Endothelial cell of umbilical vein (primary cell): Measurements from ENCODE around the gene SLC7A8. TPM values are rescaled to one million over a fixed set of nuclear protein-coding genes. Genes with fewer than 3 reads are reported as not detected.

Experiments used
- BruUV-seq: library from RNA; stranded (reverse); fragments of 400-500 nt; replicated peaks from 2 replicates; lab custom pipeline; 2021; lab: Mats Ljungman, UMichigan
- CTCF ChIA-PET: fragments of 300-600, 350-600 bp; sonication (Branson Sonifier 250); formaldehyde crosslinking; loops from one replicate; lab custom pipeline; 2021; ENCODE audit warnings: antibody characterized with exemption, inconsistent platforms; lab: Charles Lee
- POLR2A ChIA-PET: fragments of 300-600, 350-600 bp; sonication (Branson Sonifier 250); formaldehyde crosslinking; loops from one replicate; lab custom pipeline; 2021; ENCODE audit warnings: antibody characterized with exemption, inconsistent platforms; lab: Charles Lee
- DNase-seq: peaks from one replicate; pipeline ENCODE4 v3.0.0-alpha.2; 2011; ENCODE audit warnings: low read depth, low spot score
- FAIRE-seq: peaks from 2 replicates; lab custom pipeline; 2011; peaks lifted over from hg19 to GRCh38; lab: Jason Lieb, UNC
- H2AFZ ChIP-seq: 2 replicates; pipeline ENCODE4 v1.6.0; 2012; ENCODE audit warnings: low read depth, low read length, control low read depth, inconsistent platforms
- H3K27ac ChIP-seq: 2 replicates; pipeline ENCODE4 v1.5.1; 2011; ENCODE audit warnings: low read depth, mild to moderate bottlenecking, control low read depth, low read length, moderate library complexity; ENCODE audit not compliant: insufficient read depth
- H3K27me3 ChIP-seq, 2 experiments: 2 replicates each; pipeline versions ENCODE4 v1.6.0 to v1.6.1; 2011; ENCODE audit warnings: low read length in 2 of 2, mixed read lengths in 1 of 2; ENCODE audit not compliant: control insufficient read depth in 2 of 2, insufficient read depth in 2 of 2
- H3K36me3 ChIP-seq, 2 experiments: 2 replicates in 1 of 2; 3 replicates in 1 of 2; pipeline ENCODE4 v1.5.1; 2011; ENCODE audit warnings: low read length in 2 of 2, mild to moderate bottlenecking in 1 of 2, moderate library complexity in 1 of 2; ENCODE audit not compliant: control insufficient read depth in 2 of 2, insufficient read depth in 2 of 2; ENCODE audit errors: extremely low read depth in 1 of 2
- H3K4me1 ChIP-seq: 3 replicates; pipeline ENCODE4 v1.5.1; 2011; ENCODE audit warnings: mild to moderate bottlenecking, low read length; ENCODE audit not compliant: control insufficient read depth, insufficient read depth; ENCODE audit errors: extremely low read depth
- H3K4me2 ChIP-seq: 2 replicates; pipeline ENCODE4 v1.6.1; 2011; ENCODE audit warnings: low read length, control low read depth, mixed read lengths; ENCODE audit not compliant: insufficient read depth
- H3K4me3 ChIP-seq, 3 experiments: fragments of 200-600 bp in 1 of 3; sonication (generic), shearing (Covaris generic) in 1 of 3; replicated peaks in 1 of 3; 2 replicates each; pipeline ENCODE4 v1.5.1; 2011 to 2016; ENCODE audit warnings: control low read depth in 3 of 3, low read length in 3 of 3, mild to moderate bottlenecking in 2 of 3, inconsistent platforms in 1 of 3, low read depth in 1 of 3, moderate library complexity in 1 of 3; ENCODE audit not compliant: insufficient read depth in 1 of 3
- H3K79me2 ChIP-seq: 2 replicates; pipeline ENCODE4 v1.6.0; 2012; ENCODE audit warnings: low read length, inconsistent platforms; ENCODE audit not compliant: control insufficient read depth, insufficient read depth
- H3K9ac ChIP-seq: replicated peaks from 2 replicates; pipeline ENCODE3; 2011; ENCODE audit warnings: low read length, control low read depth; ENCODE audit not compliant: insufficient read depth; ENCODE audit errors: extremely low read depth
- H3K9me1 ChIP-seq: replicated peaks from 3 replicates; pipeline ENCODE4 v1.6.0; 2011; ENCODE audit warnings: mild to moderate bottlenecking, low read length; ENCODE audit not compliant: control insufficient read depth, insufficient read depth; ENCODE audit errors: extremely low read depth
- H3K9me3 ChIP-seq: replicated peaks from 2 replicates; pipeline ENCODE4 v1.5.1; 2012; ENCODE audit warnings: low read length, inconsistent platforms; ENCODE audit not compliant: control insufficient read depth, insufficient read depth
- H4K20me1 ChIP-seq: replicated peaks from 2 replicates; pipeline ENCODE3; 2011; ENCODE audit warnings: mild to moderate bottlenecking, low read length; ENCODE audit not compliant: control insufficient read depth, insufficient read depth; ENCODE audit errors: extremely low read depth
- EZH2 ChIP-seq: IDR thresholded peaks from 2 replicates; pipeline ENCODE4 v1.6.1; 2012; ENCODE audit warnings: borderline replicate concordance, low read depth, mild to moderate bottlenecking, moderate library complexity, low read length, inconsistent platforms; ENCODE audit not compliant: severe bottlenecking
- POLR2A ChIP-seq: IDR thresholded peaks from 2 replicates; pipeline ENCODE4 v1.6.1; 2012; ENCODE audit warnings: low read depth, mild to moderate bottlenecking, control low read depth, low read length
- dilution Hi-C: fragments of 300-500 bp; cut with MboI; formaldehyde crosslinking; loops from one replicate; pipeline ENCODE4 v1.15.0; 2019; ENCODE audit warnings: low sequenced_read_pairs; ENCODE audit not compliant: extremely low pct_ligation_motif_present
- intact Hi-C: fragments of 100-400 bp; cut with micrococcal nuclease; formaldehyde crosslinking; loops from one replicate; pipeline ENCODE4 v1.10.0; 2022
- polyA plus RNA-seq, 4 experiments: library from polyadenylated mRNA; depleted of rRNA in 3 of 4; stranded (reverse) in 3 of 4; unstranded in 1 of 4; fragments of >200 nt; gene quantifications; 2 replicates each; pipeline versions ENCODE4 v1.2.1 to v1.2.3, GENCODE V29; 2011 to 2012; ENCODE audit warnings: missing spikeins in 1 of 4
- total RNA-seq: library from RNA; stranded (reverse); gene quantifications from 2 replicates; pipeline ENCODE4 v1.2.3, GENCODE V29; 2021
- TF ChIP-seq, protein P1 (sequence below), 2 donors: IDR thresholded peaks; 1 replicate in 1 of 2; 2 replicates in 1 of 2; pipeline ENCODE4 v1.5.1; 2011; ENCODE audit warnings: low read length in 2 of 2, mild to moderate bottlenecking in 2 of 2, moderate library complexity in 2 of 2, control low read depth in 1 of 2, inconsistent platforms in 1 of 2, low read depth in 1 of 2; ENCODE audit not compliant: insufficient read depth in 1 of 2; ENCODE audit errors: extremely low read depth in 1 of 2

Gene SLC7A8
- total and polyA plus RNA-seq, 2 donors (not counting 3 experiments of a cell fraction or from before 2014, with no cell fraction given): 0.76 to 1.1 TPM

DNA sequence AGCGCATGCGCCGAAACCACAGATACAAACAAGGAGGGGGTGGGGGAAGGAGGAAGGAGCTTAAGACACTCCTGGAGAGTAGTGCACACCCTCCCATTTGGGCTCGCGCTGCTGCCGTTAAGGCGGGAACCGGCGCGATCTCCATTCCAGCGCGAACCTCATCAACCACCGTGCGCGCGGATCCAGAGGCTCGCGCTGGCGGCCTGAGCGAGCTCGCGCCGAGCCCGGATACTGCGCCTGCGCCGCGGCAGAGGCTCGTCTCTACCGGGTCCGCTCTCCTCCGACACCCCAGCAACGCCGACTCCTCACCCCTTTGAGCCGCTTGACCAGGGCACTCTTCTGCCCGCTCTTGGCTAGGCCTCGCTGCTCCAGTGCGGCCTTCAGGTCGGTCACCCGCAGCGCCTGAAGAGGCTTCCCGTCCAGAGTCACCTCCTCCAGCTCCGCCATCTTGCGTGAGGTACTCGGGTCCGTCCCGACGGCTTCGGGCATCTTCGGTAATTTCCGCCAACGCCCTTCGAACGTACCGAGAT, 88.7 kb downstream of the SLC7A8 start, which contains the start of gene ACIN1:
Gene ACIN1 (minus strand): TSS at position 471 of the 530 bp plus-strand sequence. CDS start 24 bp downstream, at position 447.
- POLR2A ChIA-PET: interaction anchor here (0.6 to 1.9 kb wide), 17 partner anchors 8 to 710 kb away, joined by 3 to 12 read pairs (median 4); partner anchors contain the start of genes PABPN1 and RBM23
- Histone ChIP-seq H3K9ac (peak within 1 kb of the TSS; percentile 94), H3K4me3 (peak within 1 kb of the TSS; percentile 87 to 99 (median 94)), H4K20me1 (peaks cover 4% of the 10 kb centered on the region), H3K4me1 (peaks cover 36% of the 10 kb centered on the region), H3K27ac (peak within 1 kb of the TSS; percentile 89), H3K27me3 (no peaks in the 10 kb centered on the region), H3K79me2 (peaks cover 74% of the 10 kb centered on the region), H3K9me3 (no peaks in the 10 kb centered on the region), H3K36me3 (peaks cover 11 to 23% of the 10 kb centered on the region in 2 experiments), H2AFZ (peak within 1 kb of the TSS; percentile 88), H3K9me1 (no peaks in the 10 kb centered on the region), H3K4me2 (peak within 1 kb of the TSS; percentile 99)
- intact Hi-C loops: loop anchor here (1.0 to 2.0 kb wide), 3 partner anchors 16 to 227 kb away; partner anchors contain the start of gene PABPN1
- CTCF ChIA-PET: interaction anchor here (0.6 to 5.1 kb wide), 22 partner anchors 9 to 206 kb away, joined by 3 to 83 read pairs (median 6); no protein-coding TSS in a partner anchor
- no TSS peak for BruUV-seq
- peak; percentile 94 for DNase-seq
- dilution Hi-C loops: no loop called here
- FAIRE-seq: peak; percentile 98
- TF ChIP-seq POLR2A (peak; percentile 56), EZH2 (no peak)
- TF ChIP-seq, protein P1, sequence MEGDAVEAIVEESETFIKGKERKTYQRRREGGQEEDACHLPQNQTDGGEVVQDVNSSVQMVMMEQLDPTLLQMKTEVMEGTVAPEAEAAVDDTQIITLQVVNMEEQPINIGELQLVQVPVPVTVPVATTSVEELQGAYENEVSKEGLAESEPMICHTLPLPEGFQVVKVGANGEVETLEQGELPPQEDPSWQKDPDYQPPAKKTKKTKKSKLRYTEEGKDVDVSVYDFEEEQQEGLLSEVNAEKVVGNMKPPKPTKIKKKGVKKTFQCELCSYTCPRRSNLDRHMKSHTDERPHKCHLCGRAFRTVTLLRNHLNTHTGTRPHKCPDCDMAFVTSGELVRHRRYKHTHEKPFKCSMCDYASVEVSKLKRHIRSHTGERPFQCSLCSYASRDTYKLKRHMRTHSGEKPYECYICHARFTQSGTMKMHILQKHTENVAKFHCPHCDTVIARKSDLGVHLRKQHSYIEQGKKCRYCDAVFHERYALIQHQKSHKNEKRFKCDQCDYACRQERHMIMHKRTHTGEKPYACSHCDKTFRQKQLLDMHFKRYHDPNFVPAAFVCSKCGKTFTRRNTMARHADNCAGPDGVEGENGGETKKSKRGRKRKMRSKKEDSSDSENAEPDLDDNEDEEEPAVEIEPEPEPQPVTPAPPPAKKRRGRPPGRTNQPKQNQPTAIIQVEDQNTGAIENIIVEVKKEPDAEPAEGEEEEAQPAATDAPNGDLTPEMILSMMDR (IDR thresholded peaks at IDR 0.05; ENCODE audit: extremely low read depth in 1 of 2, insufficient read depth in 1 of 2, low read depth in 1 of 2, low read length in 2 of 2): no peak
